ENCODE data around the gene ZCCHC2.

Gene ZCCHC2

GRCh38 chr18:62616331-62616805 lies 93.5 kb downstream of the ZCCHC2 start:
- Histone ChIP-seq H3K36me3 (ENCODE audit: low read length) (no peaks in the 10 kb centered on the region), H3K27me3 (ENCODE audit: low read length) (no peaks in the 10 kb centered on the region), H2AFZ (ENCODE audit: low read depth, low read length, severe bottlenecking) (no peak overlapping the region), H3K9me2 (replicated peaks; ENCODE audit: insufficient read depth, low read length) (no peaks in the 10 kb centered on the region), H3F3A (ENCODE audit: insufficient read depth) (no peaks in the 10 kb centered on the region), H3K27ac (ENCODE audit: low read depth, low read length) (no peak overlapping the region), H4K20me1 (ENCODE audit: low read depth, low read length) (no peaks in the 10 kb centered on the region), H3K4me3 (ENCODE audit: insufficient read depth, low read length, poor library complexity, severe bottlenecking) (no peak overlapping the region), H3K79me2 (ENCODE audit: insufficient read depth, low read length) (no peaks in the 10 kb centered on the region), H3K9ac (ENCODE audit: low read length) (no peak overlapping the region), H3K9me3 (ENCODE audit: insufficient read depth, low read length) (no peaks in the 10 kb centered on the region), H3K4me2 (ENCODE audit: low read depth, low read length, poor library complexity, severe bottlenecking) (no peak overlapping the region)
- TF ChIP-seq CTCF (IDR thresholded peaks at IDR 0.05; ENCODE audit: insufficient read depth, low read length, poor library complexity, severe bottlenecking) (no peak), EZH2phosphoT487 (conservative IDR thresholded peaks at IDR 0.05; ENCODE audit: low read length) (no peak)

GRCh38 chr18:62617793-62618591 lies 95.2 kb downstream of the ZCCHC2 start:
- Histone ChIP-seq H3K27ac (ENCODE audit: low read depth, low read length) (no peak overlapping the region), H2AFZ (ENCODE audit: low read depth, low read length, severe bottlenecking) (no peak overlapping the region), H3K4me2 (ENCODE audit: low read depth, low read length, poor library complexity, severe bottlenecking) (no peak overlapping the region), H3K27me3 (ENCODE audit: low read length) (no peaks in the 10 kb centered on the region), H3F3A (ENCODE audit: insufficient read depth) (no peaks in the 10 kb centered on the region), H3K9ac (ENCODE audit: low read length) (no peak overlapping the region), H4K20me1 (ENCODE audit: low read depth, low read length) (no peaks in the 10 kb centered on the region), H3K4me3 (ENCODE audit: insufficient read depth, low read length, poor library complexity, severe bottlenecking) (no peak overlapping the region), H3K36me3 (ENCODE audit: low read length) (no peaks in the 10 kb centered on the region), H3K9me2 (replicated peaks; ENCODE audit: insufficient read depth, low read length) (no peaks in the 10 kb centered on the region), H3K79me2 (ENCODE audit: insufficient read depth, low read length) (no peaks in the 10 kb centered on the region), H3K9me3 (ENCODE audit: insufficient read depth, low read length) (no peaks in the 10 kb centered on the region)
- no peak for TF ChIP-seq CTCF (IDR thresholded peaks at IDR 0.05; ENCODE audit: insufficient read depth, low read length, poor library complexity, severe bottlenecking)

DNA sequence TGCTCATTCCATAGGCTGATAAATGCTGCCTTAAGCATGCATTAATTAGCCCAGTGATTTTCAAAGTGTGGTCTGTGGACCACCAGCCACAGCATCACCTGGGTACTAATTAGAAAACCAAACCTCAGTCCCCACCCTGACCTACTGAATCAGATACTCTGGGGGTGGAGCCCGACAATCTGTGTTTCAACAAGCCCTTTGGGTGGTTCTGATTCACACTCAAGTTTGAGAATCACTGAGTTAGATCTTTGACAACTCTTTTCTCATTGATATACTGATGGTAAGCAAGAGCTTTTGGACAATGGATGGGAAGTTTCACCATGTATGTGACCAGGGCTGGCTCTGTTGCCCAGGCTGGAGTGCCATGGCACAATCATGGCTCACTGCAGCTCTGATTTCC lies 95.9 kb downstream of the ZCCHC2 start:
- H4K20me1 ChIP-seq (ENCODE audit: low read depth, low read length), result no peaks in the 10 kb centered on the region
- TF ChIP-seq CTCF (IDR thresholded peaks at IDR 0.05; ENCODE audit: insufficient read depth, low read length, poor library complexity, severe bottlenecking), result no peak
- TF ChIP-seq EZH2phosphoT487 (conservative IDR thresholded peaks at IDR 0.05; ENCODE audit: low read length), result no peak
- H2AFZ ChIP-seq (ENCODE audit: low read depth, low read length, severe bottlenecking), result no peak overlapping the region

More for the DNA sequence above, 95.9 kb downstream of the ZCCHC2 start:
- H3K27ac ChIP-seq (ENCODE audit: low read depth, low read length), result no peak overlapping the region
- no peak overlapping the region for H3K4me3 ChIP-seq (ENCODE audit: insufficient read depth, low read length, poor library complexity, severe bottlenecking)
- H3K9me3 ChIP-seq (ENCODE audit: insufficient read depth, low read length), result no peaks in the 10 kb centered on the region
- H3K79me2 ChIP-seq (ENCODE audit: insufficient read depth, low read length), result no peaks in the 10 kb centered on the region
- no peaks in the 10 kb centered on the region for H3K27me3 ChIP-seq (ENCODE audit: low read length)
- no peaks in the 10 kb centered on the region for H3F3A ChIP-seq (ENCODE audit: insufficient read depth)
- no peak overlapping the region for H3K4me2 ChIP-seq (ENCODE audit: low read depth, low read length, poor library complexity, severe bottlenecking)
- no peak overlapping the region for H3K9ac ChIP-seq (ENCODE audit: low read length)
- no peaks in the 10 kb centered on the region for H3K36me3 ChIP-seq (ENCODE audit: low read length)
- no peaks in the 10 kb centered on the region for H3K9me2 ChIP-seq (replicated peaks; ENCODE audit: insufficient read depth, low read length)

All from SU-DHL-6 (cell line).